ENCODE results near the gene VPS13D.

The VPS13D gene

GRCh38 chr1:12434174-12434573, 204.3 kb downstream of the VPS13D start:
- peak; percentile 44 for DNase-seq

DNA sequence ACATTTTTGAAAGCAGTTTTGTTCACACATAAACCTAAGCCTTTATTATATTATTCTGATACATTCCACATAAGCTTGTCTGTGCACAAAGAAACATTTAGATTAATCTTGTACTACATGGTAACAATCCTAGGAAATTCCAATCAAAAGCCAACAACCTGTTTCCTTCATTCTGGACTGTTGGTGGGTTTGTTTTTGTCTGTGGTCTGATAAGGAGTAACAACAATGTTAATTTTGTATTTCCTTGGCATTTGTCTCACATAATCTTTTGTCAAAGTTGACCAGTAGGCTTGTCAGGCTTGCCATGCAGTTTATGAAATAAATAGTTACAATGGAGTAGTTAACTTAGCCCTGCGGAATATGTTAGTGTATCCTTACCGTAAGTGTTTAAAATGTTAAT, 204.9 kb downstream of the VPS13D start:
- no peak for DNase-seq

- DNase-seq, result no peak
Measured at GRCh38 chr1:12435639-12436344, 206.0 kb downstream of the VPS13D start.

GRCh38 chr1:12436345-12436658, 206.5 kb downstream of the VPS13D start:
- DNase-seq, result no peak

DNA sequence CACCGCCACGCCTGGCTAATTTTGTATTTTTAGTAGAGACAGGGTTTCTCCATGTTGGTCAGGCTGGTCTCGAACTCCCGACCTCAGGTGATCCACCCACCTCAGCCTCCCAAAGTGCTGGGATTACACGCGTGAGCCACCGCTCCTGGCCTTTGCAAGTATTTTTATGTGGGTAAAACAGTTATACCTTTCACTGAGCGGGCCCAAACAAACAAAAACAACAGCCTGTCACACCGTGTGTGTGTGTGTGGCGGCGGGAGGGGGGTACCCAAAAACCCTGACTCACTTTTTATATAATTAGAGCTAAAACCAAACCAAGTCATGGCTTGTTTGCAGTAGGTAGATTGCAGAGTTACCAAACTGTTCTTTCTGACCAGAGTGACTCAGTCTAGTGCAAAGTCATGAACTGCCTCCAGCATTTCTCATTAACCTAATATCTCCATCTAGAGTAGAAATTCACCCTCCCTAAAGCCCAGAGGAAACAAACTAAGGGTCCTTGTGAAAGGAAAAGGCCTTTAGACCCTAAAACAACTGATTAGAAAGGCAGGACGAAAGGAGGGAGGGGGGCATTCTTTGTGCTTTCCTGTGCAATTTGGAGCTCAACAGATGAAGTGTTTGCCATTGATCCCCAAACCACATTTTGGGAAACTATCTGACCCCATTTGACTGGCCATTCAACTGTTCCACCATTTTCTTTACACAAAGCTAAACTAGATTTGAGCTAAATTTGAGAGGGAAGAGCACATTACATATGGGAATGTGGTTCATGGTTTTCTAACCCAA, 207.2 kb downstream of the VPS13D start:
- DNase-seq, result no peak

GRCh38 chr1:12437629-12438028, 207.8 kb downstream of the VPS13D start:
- no peak for DNase-seq

DNA sequence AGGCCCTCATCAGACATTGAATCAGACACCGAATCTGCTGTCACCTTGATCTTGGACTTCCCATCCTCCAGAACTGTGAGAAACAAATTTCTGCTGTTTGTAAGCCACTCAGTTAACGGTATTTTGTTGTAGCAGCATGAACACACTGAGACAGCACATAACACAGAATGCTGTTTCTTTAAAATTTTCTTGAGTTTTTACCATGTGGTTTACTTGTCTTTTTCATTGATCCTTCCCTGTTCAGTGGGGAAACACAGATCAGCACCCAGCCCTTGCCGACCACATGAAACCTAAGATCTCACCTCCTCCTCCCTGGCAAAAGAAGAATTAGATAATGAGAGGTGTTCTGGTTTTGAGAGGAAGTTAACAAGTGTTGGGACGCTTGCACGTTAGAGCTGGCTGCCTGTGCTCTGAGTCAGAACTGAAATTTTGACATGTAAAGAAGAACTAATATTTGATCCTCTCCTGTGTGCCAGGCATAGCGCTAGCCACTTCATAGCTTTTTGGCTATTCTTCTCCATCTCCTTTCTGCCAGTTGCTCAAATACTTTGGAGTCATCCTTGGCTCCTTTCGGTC, 208.6 kb downstream of the VPS13D start:
- DNase-seq, result no peak

DNA sequence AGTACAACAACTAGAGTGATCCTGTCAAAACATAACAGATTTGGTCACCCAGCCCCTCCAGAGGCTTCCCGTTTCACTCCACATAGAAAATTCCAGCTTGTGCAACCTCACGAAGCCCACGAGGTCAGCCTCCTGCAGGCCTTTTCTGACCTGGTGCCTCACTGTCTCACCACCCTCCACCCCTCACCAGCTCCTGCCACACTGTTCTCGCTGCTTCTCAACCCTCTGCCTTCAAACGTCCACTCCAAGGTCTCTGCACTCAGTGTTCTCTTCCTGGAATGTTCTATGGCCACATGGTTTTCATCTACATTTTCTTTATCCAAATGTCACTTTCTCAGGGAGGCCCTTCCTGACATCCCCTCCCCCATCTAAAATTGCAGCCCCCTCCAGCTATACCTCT, 209.2 kb downstream of the VPS13D start:
- DNase-seq, result no peak

DNA sequence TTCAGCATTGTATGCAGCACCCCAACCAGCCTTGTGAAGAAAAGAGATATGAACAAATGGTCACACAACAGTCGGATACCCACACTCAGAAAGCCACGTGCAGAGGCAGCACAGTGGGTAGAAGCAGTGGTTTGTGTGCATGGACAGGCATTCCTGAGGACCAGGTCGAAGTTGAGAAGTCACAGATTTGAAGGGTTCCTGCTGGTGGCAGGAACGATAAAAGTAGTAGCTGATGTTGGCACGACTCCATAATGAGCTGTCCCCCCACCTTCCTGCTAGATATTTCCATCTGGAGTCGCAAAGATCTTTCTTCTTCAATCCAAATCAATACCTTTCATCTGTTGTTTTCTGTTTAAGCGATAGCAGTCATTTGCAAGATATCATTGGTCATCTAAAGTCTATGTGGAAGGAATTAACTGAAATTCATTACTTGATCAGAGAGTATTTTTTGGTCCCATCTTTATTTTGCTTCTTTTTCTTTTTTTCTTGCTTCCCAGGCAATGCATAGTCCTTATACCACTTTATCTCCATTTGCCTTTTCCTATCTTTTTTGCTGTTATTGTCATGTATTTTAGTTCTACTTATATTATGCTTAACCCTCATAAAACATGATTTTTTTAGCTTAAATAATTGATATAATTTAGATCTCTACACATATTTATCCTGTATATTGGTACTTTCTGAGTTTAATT, 211.7 kb downstream of the VPS13D start:
- DNase-seq, result no peak

GRCh38 chr1:12442217-12442616, 212.4 kb downstream of the VPS13D start:
- DNase-seq, result no peak

- DNase-seq, result no peak
Measured at GRCh38 chr1:12443151-12443550, 213.3 kb downstream of the VPS13D start.

GRCh38 chr1:12444329-12444841, 214.6 kb downstream of the VPS13D start:
- no peak for DNase-seq

- DNase-seq, result no peak
Measured at GRCh38 chr1:12445257-12445656, 215.4 kb downstream of the VPS13D start.

GRCh38 chr1:12446593-12446992, 216.8 kb downstream of the VPS13D start:
- no peak for DNase-seq

DNA sequence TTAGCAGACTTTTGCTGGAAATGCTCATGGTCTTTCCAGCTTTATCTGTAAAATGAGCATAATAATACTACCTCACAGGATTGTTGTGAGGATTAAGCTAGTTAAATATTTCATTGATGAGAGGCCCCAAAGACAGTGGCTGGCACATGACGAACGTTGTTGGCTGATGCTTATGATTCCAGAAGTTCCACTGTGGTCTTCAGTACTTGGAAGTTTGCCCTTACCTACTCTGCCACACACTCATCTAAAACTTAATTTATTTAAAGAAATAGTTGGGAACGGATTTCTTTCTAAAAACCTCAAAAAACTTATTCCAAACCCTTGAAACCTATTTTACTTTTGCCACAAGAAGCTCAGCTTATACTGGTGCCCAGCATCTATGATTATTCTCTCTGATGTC, 217.5 kb downstream of the VPS13D start:
- DNase-seq, result no peak

- no peak for DNase-seq
Measured at GRCh38 chr1:12447849-12448312, 218.1 kb downstream of the VPS13D start.

DNA sequence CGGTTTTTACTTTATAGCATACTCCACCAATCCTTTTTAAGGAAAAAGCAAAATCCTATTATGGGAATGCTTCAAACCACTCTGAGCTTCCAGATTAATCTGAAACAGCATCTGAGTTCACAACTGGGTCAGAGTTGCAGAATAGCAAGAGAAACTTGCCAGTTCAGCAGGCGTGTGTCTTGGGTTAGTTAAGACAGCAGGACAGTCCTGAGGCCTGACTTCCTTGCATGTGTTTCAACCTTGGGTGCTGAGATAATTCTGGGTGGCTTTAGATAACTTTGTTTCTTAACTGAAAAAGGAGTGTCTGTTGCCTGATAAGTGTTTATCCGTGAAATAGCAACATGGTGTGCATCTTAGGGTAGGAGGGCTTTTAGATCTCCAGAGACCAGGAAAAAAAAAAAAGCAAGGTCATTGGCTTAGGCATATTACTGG, 218.9 kb downstream of the VPS13D start:
- no peak for DNase-seq

GRCh38 chr1:12450090-12450755, 220.4 kb downstream of the VPS13D start:
- DNase-seq, result no peak

GRCh38 chr1:12450756-12451559, 221.1 kb downstream of the VPS13D start:
- no peak for DNase-seq

DNA sequence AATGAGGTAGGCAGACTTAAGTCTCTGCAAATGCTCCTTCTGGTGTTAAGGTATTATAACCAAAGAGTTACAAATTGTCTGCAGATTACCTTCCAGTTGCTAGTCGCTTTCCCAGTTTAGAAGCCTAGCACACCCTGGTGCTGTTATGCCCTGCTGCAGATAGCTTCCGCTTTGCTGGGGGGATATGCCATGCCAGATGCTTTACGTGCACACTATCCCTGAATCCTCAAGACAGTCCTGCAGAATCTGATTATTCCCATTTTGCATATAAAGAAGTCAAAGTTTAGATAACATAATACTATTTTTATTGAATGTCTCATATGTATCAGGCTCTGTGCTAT, 221.7 kb downstream of the VPS13D start:
- DNase-seq, result no peak

- no peak for DNase-seq
Measured at GRCh38 chr1:12452262-12452661, 222.4 kb downstream of the VPS13D start.

Measured in left hindlimb (tissue), 1 donor.